ENCODE results near the gene AMZ1.

DNA sequence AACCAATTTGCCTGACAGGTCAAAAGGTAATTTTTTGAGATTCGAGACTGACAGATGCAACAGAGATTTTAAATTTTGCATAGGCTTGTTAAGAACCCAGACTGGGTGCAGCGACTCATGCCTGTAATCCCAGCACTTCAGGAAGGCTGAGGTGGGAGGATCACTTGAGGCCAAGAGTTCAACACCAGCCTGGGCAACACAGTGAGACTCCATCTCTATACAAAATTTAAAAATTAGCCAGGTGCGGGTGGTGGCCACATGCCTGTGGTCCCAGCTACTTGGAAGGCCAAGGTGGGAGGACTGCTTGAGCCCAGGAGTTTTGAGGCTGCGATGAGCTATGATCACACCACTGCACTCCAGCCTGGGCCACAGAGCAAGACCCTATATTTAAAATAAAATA lies 34.6 kb downstream of the AMZ1 start:
- TF ChIP-seq CTCF (IDR thresholded peaks at IDR 0.05) (no peak), POLR2A (IDR thresholded peaks at IDR 0.05) (no peak)
